ENCODE results near the gene SERPINC1. TPM values are rescaled to one million over a fixed set of nuclear protein-coding genes. Genes with fewer than 3 reads are reported as not detected.
"Not testable (repeated sequence)": the region's sequence is repeated elsewhere in the genome, so short reads cannot be mapped to it uniquely, and the experiment has no call there.

Gene SERPINC1
- 0.30 TPM for total RNA-seq
- long read RNA-seq: 0 reads

- no peaks in the 10 kb centered on the region for H3K9me3 ChIP-seq
- intact Hi-C loops (cut with DNase I): no loop called here
- H3K27me3 ChIP-seq (ENCODE audit: low read depth): no peaks in the 10 kb centered on the region
- TF ChIP-seq, protein P1, sequence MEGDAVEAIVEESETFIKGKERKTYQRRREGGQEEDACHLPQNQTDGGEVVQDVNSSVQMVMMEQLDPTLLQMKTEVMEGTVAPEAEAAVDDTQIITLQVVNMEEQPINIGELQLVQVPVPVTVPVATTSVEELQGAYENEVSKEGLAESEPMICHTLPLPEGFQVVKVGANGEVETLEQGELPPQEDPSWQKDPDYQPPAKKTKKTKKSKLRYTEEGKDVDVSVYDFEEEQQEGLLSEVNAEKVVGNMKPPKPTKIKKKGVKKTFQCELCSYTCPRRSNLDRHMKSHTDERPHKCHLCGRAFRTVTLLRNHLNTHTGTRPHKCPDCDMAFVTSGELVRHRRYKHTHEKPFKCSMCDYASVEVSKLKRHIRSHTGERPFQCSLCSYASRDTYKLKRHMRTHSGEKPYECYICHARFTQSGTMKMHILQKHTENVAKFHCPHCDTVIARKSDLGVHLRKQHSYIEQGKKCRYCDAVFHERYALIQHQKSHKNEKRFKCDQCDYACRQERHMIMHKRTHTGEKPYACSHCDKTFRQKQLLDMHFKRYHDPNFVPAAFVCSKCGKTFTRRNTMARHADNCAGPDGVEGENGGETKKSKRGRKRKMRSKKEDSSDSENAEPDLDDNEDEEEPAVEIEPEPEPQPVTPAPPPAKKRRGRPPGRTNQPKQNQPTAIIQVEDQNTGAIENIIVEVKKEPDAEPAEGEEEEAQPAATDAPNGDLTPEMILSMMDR (IDR thresholded peaks at IDR 0.05): no peak
- DNase-seq (no peak), ATAC-seq (no peak)
- no peaks in the 10 kb centered on the region for H3K36me3 ChIP-seq
- H3K4me3 ChIP-seq: no peak within 1 kb of the TSS
- no peak within 1 kb of the TSS for H3K27ac ChIP-seq
- H3K4me1 ChIP-seq: no peaks in the 10 kb centered on the region
These were observed at the start of gene SERPINC1 for GRCh38 chr1:173917149-173917548. Gene SERPINC1, minus strand, starts transcription at chr1:173917327. Its CDS starts 68 bp downstream, at chr1:173917259.

DNA sequence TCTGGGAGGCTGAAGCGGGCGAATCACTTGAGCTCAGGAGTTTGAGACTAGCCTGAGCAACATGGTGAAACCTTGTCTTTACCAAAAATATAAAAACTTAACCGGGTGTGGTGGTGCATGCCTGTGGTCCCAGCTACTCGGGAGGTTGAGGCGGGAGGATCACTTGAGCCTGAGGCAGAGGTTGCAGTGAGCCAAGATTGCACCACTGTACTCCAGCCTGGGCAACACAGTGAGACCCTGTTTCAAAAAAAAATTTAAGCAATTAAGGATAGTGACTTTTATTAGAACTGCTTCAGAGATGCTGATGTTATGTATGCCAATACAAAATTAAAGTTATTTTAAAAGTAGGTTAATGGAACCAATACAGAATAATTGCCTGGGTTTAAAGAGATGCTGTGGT lies 48.8 kb upstream of the SERPINC1 start:
- intact Hi-C loops (cut with DNase I); H3K9me3 ChIP-seq; H3K4me1 ChIP-seq; H3K27ac ChIP-seq; H3K4me3 ChIP-seq; H3K27me3 ChIP-seq (ENCODE audit: low read depth); ATAC-seq; DNase-seq: not testable (repeated sequence)
- peaks cover 97% of the 10 kb centered on the region for H3K36me3 ChIP-seq

- ATAC-seq: no peak
- Histone ChIP-seq H3K4me3 (no peak overlapping the region), H3K27me3 (ENCODE audit: low read depth) (no peaks in the 10 kb centered on the region), H3K36me3 (peaks cover 97% of the 10 kb centered on the region), H3K4me1 (no peaks in the 10 kb centered on the region), H3K27ac (no peak overlapping the region), H3K9me3 (no peaks in the 10 kb centered on the region)
- DNase-seq: no peak
- intact Hi-C loops (cut with DNase I): no loop called here
- TF ChIP-seq, protein P1 (IDR thresholded peaks at IDR 0.05): no peak
These were observed 46.4 kb upstream of the SERPINC1 start for GRCh38 chr1:173963477-173963876.

DNA sequence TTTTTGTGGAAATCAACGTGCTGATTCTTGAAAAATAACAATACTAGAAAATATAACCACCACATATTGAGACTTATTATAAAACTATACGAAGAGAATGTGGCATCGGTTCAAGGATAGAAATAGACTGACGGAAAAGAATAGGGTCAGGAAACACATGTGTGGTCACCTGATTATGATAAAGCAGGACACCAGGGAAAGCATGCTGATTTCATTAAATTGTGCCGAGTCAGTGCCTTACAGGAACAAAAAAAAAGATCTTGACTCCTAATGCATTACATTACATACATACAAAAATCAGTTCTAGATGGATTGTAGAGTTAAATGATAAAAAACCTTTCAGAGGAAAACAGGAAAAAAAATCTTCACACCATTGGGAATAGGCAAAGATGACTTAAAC lies 43.5 kb upstream of the SERPINC1 start:
- Histone ChIP-seq H3K9me3 (no peaks in the 10 kb centered on the region), H3K4me1 (no peaks in the 10 kb centered on the region), H3K27me3 (ENCODE audit: low read depth) (no peaks in the 10 kb centered on the region), H3K27ac (no peak overlapping the region), H3K36me3 (peaks cover 97% of the 10 kb centered on the region), H3K4me3 (no peak overlapping the region)
- no peak for DNase-seq
- ATAC-seq: no peak
- intact Hi-C loops (cut with DNase I): no loop called here
- TF ChIP-seq, protein P1 (IDR thresholded peaks at IDR 0.05): no peak

DNA sequence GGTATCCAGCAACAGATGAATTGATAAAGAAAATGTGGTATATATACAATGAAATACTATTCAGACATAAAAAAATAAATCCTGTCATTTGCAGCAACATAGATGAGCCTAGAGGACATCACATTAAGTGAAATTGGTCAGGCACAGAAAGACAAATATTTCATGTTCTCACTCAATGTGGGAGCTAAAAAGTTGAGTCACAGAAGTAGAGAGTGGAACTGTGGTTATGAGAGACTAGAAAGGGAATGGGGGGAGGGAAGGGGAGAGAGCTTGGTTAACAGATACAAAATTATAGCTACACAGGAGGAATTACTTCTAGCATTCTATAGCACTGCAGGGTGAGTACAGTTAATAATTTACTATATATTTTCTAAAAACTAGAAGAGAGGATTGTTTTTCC lies 37.1 kb upstream of the SERPINC1 start:
- no peak for ATAC-seq
- Histone ChIP-seq H3K27me3 (ENCODE audit: low read depth) (no peaks in the 10 kb centered on the region), H3K36me3 (peaks cover 93% of the 10 kb centered on the region), H3K4me1 (no peaks in the 10 kb centered on the region), H3K4me3 (no peak overlapping the region), H3K9me3 (no peaks in the 10 kb centered on the region), H3K27ac (no peak overlapping the region)
- TF ChIP-seq, protein P1 (IDR thresholded peaks at IDR 0.05): no peak
- intact Hi-C loops (cut with DNase I): no loop called here
- DNase-seq: no peak

DNA sequence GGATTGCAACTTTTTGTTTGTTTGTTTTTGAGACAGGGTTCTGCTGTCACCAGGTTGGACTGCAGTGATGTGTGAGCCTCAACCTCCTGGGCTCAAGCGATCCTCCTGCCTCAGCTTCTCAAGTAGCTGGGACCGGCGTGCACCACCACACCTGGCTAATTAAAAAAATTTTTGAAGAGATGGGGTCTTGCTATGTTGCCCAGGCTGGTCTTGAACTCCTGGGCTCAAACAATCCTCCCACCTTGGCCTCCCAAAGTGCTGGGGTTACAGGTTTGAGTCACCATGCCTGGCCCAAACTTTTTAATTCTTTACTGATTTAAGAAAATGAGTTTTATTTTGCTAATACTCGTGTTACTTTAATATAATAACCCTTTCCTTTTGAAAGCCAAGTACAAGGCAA lies 31.5 kb upstream of the SERPINC1 start:
- ATAC-seq (no peak), DNase-seq (no peak)
- H3K9me3 ChIP-seq: no peaks in the 10 kb centered on the region
- no peak overlapping the region for H3K4me3 ChIP-seq
- intact Hi-C loops (cut with DNase I): no loop called here
- TF ChIP-seq, protein P1 (IDR thresholded peaks at IDR 0.05): no peak
- no peak overlapping the region for H3K27ac ChIP-seq
- no peaks in the 10 kb centered on the region for H3K4me1 ChIP-seq
- H3K36me3 ChIP-seq: peaks cover 93% of the 10 kb centered on the region
- H3K27me3 ChIP-seq (ENCODE audit: low read depth): no peaks in the 10 kb centered on the region

All from lower lobe of right lung (tissue), 2 donors.